GM19438 (cell line): ENCODE data around the gene FAM168A.

Experiments used
- ATAC-seq: cut with Tn5 transposase; IDR thresholded peaks from one replicate; pipeline ENCODE4 v1.9.1; 2021; ENCODE audit warnings: low read depth; ENCODE audit not compliant: unreplicated experiment

FAM168A gene

GRCh38 chr11:73358071-73358470, 239.8 kb downstream of the FAM168A start:
- ATAC-seq: no peak

GRCh38 chr11:73356979-73357860, 240.7 kb downstream of the FAM168A start:
- ATAC-seq: no peak

- no peak for ATAC-seq
These were observed 242.8 kb downstream of the FAM168A start for GRCh38 chr11:73355109-73355508.

- no peak for ATAC-seq
These were observed 244.5 kb downstream of the FAM168A start for GRCh38 chr11:73353422-73353821.

GRCh38 chr11:73350908-73351636, 246.8 kb downstream of the FAM168A start:
- ATAC-seq: no peak
